B cell (primary cell): ENCODE results near the gene ERCC1.

Experiments used
- EZH2 ChIP-seq: IDR thresholded peaks from 2 replicates; pipeline ENCODE4 v1.6.1; 2012; ENCODE audit warnings: borderline replicate concordance, low read depth, mild to moderate bottlenecking, moderate library complexity, low read length; ENCODE audit not compliant: insufficient read depth, poor library complexity, severe bottlenecking
- TF ChIP-seq, protein P1 (sequence below): fragments of 200-600 bp; IDR thresholded peaks from one replicate; pipeline ENCODE4 v1.8.0; 2022; ENCODE audit warnings: antibody characterized with exemption, mild to moderate bottlenecking

DNA sequence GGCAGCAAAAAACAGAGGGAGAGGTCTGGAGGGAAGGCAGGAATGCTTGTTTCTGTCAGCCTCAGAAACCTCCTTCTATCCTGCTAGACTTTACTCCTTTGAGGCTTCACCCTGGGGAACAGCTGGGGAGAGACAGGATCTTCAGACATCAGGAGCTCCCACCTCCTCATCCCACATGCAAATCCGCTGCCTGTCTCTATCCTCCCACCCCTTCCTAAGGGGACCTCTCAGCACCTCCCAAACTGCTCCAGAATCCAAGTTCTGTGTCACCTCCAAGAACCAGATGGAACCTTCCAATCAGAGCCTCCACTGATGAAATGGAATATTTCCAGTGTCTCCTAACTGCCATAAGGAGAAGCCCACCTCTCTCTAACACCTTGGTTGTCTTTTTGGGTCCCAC, 43.6 kb downstream of the ERCC1 start:
- TF ChIP-seq, protein P1, sequence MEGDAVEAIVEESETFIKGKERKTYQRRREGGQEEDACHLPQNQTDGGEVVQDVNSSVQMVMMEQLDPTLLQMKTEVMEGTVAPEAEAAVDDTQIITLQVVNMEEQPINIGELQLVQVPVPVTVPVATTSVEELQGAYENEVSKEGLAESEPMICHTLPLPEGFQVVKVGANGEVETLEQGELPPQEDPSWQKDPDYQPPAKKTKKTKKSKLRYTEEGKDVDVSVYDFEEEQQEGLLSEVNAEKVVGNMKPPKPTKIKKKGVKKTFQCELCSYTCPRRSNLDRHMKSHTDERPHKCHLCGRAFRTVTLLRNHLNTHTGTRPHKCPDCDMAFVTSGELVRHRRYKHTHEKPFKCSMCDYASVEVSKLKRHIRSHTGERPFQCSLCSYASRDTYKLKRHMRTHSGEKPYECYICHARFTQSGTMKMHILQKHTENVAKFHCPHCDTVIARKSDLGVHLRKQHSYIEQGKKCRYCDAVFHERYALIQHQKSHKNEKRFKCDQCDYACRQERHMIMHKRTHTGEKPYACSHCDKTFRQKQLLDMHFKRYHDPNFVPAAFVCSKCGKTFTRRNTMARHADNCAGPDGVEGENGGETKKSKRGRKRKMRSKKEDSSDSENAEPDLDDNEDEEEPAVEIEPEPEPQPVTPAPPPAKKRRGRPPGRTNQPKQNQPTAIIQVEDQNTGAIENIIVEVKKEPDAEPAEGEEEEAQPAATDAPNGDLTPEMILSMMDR: no peak
- no peak for TF ChIP-seq EZH2
